Astrocyte of the cerebellum (primary cell): ENCODE measurements around the gene MFSD6.
A peak's percentile ranks its signal among the peaks of the same experiment; 100 is the strongest.
"Not testable (repeated sequence)": the region's sequence is repeated elsewhere in the genome, so short reads cannot be mapped to it uniquely, and the experiment has no call there.

Experiments
- DNase-seq: peaks from one replicate; pipeline ENCODE4 v3.0.0-alpha.2; 2011; ENCODE audit warnings: low read depth
- H3K4me3 ChIP-seq: 2 replicates; pipeline ENCODE4 v1.5.1; 2011; ENCODE audit warnings: mild to moderate bottlenecking, low read depth, low read length, moderate library complexity
- in situ Hi-C: cut with HindIII; loops from 2 replicates; pipeline ENCODE4 v1.10.0; 2017; ENCODE audit warnings: low sequenced_read_pairs
- TF ChIP-seq, protein P1 (sequence below): IDR thresholded peaks from 2 replicates; pipeline ENCODE4 v1.5.1; 2012; ENCODE audit warnings: low read length, low read depth, moderate library complexity, mild to moderate bottlenecking; ENCODE audit errors: missing control alignments

MFSD6 gene

GRCh38 chr2:190504912-190505311 is 96.8 kb downstream of the MFSD6 start:
- no peak overlapping the region for H3K4me3 ChIP-seq
- in situ Hi-C loops: loop anchor here (25.0 kb wide), 1 partner anchor 418 kb away; no protein-coding TSS in a partner anchor
- DNase-seq: no peak
- TF ChIP-seq, protein P1, sequence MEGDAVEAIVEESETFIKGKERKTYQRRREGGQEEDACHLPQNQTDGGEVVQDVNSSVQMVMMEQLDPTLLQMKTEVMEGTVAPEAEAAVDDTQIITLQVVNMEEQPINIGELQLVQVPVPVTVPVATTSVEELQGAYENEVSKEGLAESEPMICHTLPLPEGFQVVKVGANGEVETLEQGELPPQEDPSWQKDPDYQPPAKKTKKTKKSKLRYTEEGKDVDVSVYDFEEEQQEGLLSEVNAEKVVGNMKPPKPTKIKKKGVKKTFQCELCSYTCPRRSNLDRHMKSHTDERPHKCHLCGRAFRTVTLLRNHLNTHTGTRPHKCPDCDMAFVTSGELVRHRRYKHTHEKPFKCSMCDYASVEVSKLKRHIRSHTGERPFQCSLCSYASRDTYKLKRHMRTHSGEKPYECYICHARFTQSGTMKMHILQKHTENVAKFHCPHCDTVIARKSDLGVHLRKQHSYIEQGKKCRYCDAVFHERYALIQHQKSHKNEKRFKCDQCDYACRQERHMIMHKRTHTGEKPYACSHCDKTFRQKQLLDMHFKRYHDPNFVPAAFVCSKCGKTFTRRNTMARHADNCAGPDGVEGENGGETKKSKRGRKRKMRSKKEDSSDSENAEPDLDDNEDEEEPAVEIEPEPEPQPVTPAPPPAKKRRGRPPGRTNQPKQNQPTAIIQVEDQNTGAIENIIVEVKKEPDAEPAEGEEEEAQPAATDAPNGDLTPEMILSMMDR: no peak

DNA sequence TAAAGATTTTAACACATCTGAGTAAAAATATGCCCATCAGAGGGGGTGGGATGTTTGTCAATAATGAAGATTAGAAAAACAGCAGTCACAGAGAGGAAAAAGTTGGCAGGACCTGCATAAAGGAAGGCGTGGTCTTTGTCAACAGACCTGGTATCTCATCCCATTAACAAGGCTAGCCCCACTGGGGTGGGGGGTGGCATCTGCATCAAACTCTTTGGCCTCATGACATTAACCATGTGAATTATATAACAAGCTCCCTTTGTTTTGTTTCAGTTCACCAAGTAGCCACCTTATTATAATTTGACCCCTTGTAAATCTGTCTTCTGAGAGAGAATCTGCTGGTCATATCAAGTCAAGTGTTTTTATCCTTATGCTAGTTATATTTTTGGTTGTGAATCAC is 97.5 kb downstream of the MFSD6 start:
- TF ChIP-seq, protein P1: no peak
- in situ Hi-C loops: loop anchor here (25.0 kb wide), 1 partner anchor 418 kb away; no protein-coding TSS in a partner anchor
- no peak for DNase-seq
- H3K4me3 ChIP-seq: no peak overlapping the region

DNA sequence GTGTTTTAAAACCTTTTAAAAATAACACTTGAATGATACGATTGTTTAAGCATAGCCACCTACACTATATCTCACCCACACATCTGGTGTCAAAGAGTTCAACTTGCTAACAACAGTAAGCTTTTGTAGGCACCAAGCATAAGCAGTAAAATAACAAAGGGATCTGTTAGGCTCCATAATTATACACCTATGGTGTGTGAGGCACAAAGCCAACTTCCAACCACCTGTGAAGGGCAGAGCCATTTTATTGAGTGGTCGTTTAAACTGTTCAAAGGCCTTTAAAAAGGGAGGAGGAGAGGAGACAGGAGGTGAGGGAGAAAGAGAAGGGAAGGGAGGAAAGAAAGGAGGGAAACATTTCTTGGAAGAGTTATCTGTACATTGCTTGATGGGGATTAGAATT is 98.5 kb downstream of the MFSD6 start:
- TF ChIP-seq, protein P1: no peak
- no peak overlapping the region for H3K4me3 ChIP-seq
- DNase-seq: no peak
- in situ Hi-C loops: loop anchor here (25.0 kb wide), 1 partner anchor 419 kb away; no protein-coding TSS in a partner anchor

DNA sequence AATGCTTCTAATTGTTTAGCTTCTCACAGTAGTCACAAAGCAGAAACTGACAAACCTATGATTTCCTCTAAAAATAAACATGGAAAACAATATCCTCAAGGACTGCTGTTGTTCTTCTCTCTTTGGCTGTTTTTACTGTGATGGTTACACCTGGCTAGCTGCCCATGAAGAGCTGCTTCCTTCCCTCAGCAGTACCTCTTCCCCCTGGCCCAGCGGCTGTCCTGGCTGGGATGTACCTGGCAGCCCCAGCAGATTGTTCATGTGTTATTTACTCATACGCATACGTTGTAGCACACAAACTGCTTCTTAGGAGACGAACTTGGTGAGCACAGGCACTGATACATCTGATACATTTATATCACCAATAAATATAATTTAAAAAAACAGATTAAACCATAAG is 99.0 kb downstream of the MFSD6 start:
- no peak overlapping the region for H3K4me3 ChIP-seq
- TF ChIP-seq, protein P1: no peak
- no peak for DNase-seq
- in situ Hi-C loops: loop anchor here (25.0 kb wide), 1 partner anchor 420 kb away; no protein-coding TSS in a partner anchor

DNA sequence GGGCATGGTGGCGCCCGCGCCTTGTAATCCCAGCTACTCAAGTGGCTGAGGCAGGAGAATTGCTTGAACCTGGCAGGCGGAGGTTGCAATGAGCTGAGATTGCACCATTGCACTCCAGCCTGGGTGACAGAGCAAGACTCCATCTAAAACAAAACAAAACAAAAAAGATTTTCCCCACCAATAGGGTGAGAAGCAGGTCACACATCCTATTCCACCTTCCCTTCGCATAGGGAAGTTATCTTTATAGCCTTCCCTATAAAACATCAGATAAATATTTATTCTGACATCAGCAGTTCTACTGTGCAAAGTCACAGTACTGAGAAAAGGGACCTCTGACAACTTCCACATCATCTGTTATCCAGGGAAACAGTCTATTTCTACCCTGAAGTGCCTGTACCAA is 101.7 kb downstream of the MFSD6 start:
- in situ Hi-C loops: loop anchor here (25.0 kb wide), 1 partner anchor 423 kb away; no protein-coding TSS in a partner anchor
- H3K4me3 ChIP-seq, DNase-seq: not testable (repeated sequence)

DNA sequence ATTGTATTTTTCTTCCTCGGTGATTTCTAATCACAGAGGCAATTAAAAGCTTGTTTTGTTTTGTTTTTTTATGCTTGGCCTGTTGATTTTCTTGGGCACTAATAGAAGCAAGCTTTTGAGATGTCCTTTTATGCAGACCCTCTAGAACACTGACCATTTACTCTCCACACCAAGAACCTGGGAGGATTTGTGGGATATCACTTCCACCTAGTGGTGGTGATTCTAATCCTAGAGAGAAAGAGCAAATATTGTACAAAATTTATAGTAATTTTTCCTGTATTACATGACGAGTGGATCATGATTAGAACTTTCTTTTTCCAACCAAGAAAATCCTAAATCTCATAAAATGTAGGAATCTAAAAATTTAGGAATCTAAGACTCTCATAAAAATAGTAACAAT is 102.9 kb downstream of the MFSD6 start:
- peak; percentile 39 for DNase-seq
- in situ Hi-C loops: loop anchor here (25.0 kb wide), 1 partner anchor 424 kb away; no protein-coding TSS in a partner anchor
- H3K4me3 ChIP-seq: no peak overlapping the region
- TF ChIP-seq, protein P1: peak; percentile 51

DNA sequence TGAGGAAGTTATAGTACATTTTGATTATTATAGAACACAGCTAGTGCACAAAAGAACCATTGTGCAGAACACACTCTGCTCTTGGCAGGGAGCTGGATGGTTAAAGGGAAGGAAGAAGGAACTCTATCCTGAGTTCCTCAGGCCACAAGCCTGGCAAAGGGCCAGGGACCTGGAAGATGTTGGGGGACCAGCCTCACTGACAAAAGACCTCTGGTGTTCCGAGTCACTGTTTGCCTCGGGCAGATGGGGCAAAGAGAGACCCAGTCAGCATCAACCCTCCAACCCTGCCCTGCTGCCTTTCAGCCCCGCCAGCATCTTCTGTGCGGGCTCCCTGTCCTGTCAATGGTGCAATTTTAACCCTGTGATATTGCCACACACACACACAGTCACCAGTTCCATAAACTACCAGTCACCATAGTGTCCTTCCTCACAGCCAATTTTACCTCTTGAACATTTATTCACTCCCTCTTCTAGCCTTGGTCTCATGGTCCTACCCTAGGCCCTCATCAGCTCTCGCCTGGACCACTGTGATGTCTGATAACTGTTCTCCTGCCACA is 104.5 kb downstream of the MFSD6 start:
- in situ Hi-C loops: loop anchor here (25.0 kb wide), 1 partner anchor 425 kb away; no protein-coding TSS in a partner anchor
- TF ChIP-seq, protein P1: no peak
- no peak for DNase-seq

More for the DNA sequence above, 104.5 kb downstream of the MFSD6 start:
- no peak overlapping the region for H3K4me3 ChIP-seq
